Upper lobe of right lung (tissue), 1 donor: ENCODE measurements around the gene TMEM127. TPM values are rescaled to one million over a fixed set of nuclear protein-coding genes. Genes with fewer than 3 reads are reported as not detected.

Experiments
- ATAC-seq: fragments of 200-7000 bp; cut with Tn5 transposase; one replicate; pipeline ENCODE4 v1.9.1; 2020; ENCODE audit warnings: mild to moderate bottlenecking, moderate library complexity
- DNase-seq: peaks from one replicate; pipeline ENCODE4 v3.0.0-alpha.2; 2020
- H3K27ac ChIP-seq: fragments of 200-600 bp; one replicate; pipeline ENCODE4 v1.8.0; 2022
- H3K27me3 ChIP-seq: fragments of 200-600 bp; one replicate; pipeline ENCODE4 v1.8.0; 2022; ENCODE audit warnings: mild to moderate bottlenecking
- H3K36me3 ChIP-seq: fragments of 200-600 bp; one replicate; pipeline ENCODE4 v1.8.0; 2022
- H3K4me1 ChIP-seq: fragments of 200-600 bp; one replicate; pipeline ENCODE4 v1.8.0; 2022
- H3K4me3 ChIP-seq: fragments of 200-600 bp; one replicate; pipeline ENCODE4 v1.8.0; 2022; ENCODE audit warnings: mild to moderate bottlenecking
- H3K9me3 ChIP-seq: fragments of 200-600 bp; one replicate; pipeline ENCODE4 v1.8.0; 2022
- intact Hi-C: fragments of 100-400 bp; cut with DNase I; formaldehyde crosslinking; loops from one replicate; pipeline ENCODE4 v1.11.0; 2022
- total RNA-seq: library from RNA; stranded (reverse); fragmentation: NEBNext Ultra II Directional; extraction: Animal tissue kit (Norgen Biotek cat#: 25700); gene quantifications from one replicate; pipeline ENCODE4 v1.2.1, GENCODE V29; 2021
- TF ChIP-seq, protein P1 (sequence below): fragments of 200-600 bp; IDR thresholded peaks from one replicate; pipeline ENCODE4 v1.8.0; 2022; ENCODE audit warnings: antibody characterized with exemption
- donor health status: DM: no; HTN: yes; CAD: no; lungs with severe emphysema.

Gene TMEM127
- total RNA-seq, 1 donor from 2014 or later, result 67.3 TPM

DNA sequence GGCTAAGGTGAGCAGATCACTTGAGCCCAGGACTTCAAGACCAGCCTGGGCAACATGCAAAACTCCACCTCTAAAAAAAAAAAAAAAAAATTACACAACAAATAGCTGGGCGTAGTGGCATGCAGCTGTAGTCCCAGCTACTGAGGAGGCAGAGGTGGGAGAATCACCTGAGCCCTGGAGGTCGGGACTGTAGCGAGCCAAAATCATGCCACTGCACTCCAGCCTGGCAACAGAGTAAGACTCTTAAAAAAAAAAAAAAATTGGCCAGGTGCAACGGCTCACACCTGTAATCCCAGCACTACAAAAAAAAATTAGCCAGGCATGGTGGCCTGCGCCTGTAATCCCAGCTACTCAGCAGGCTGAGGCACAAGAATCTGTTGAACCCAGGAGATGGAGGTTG is 64.5 kb downstream of the TMEM127 start:
- intact Hi-C loops, result no loop called here
- Histone ChIP-seq H3K4me3 (no peak overlapping the region), H3K4me1 (peaks cover 81% of the 10 kb centered on the region), H3K9me3 (no peaks in the 10 kb centered on the region), H3K27me3 (no peaks in the 10 kb centered on the region), H3K27ac (peak overlapping the region; percentile 7), H3K36me3 (no peaks in the 10 kb centered on the region)
- no peak for DNase-seq
- ATAC-seq, result peak; percentile 35
- TF ChIP-seq, protein P1, sequence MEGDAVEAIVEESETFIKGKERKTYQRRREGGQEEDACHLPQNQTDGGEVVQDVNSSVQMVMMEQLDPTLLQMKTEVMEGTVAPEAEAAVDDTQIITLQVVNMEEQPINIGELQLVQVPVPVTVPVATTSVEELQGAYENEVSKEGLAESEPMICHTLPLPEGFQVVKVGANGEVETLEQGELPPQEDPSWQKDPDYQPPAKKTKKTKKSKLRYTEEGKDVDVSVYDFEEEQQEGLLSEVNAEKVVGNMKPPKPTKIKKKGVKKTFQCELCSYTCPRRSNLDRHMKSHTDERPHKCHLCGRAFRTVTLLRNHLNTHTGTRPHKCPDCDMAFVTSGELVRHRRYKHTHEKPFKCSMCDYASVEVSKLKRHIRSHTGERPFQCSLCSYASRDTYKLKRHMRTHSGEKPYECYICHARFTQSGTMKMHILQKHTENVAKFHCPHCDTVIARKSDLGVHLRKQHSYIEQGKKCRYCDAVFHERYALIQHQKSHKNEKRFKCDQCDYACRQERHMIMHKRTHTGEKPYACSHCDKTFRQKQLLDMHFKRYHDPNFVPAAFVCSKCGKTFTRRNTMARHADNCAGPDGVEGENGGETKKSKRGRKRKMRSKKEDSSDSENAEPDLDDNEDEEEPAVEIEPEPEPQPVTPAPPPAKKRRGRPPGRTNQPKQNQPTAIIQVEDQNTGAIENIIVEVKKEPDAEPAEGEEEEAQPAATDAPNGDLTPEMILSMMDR, result no peak

GRCh38 chr2:96198921-96199320 is 66.9 kb downstream of the TMEM127 start:
- TF ChIP-seq, protein P1, result no peak
- Histone ChIP-seq H3K9me3 (no peaks in the 10 kb centered on the region), H3K27ac (no peak overlapping the region), H3K27me3 (no peaks in the 10 kb centered on the region), H3K4me3 (no peak overlapping the region), H3K36me3 (peaks cover 15% of the 10 kb centered on the region), H3K4me1 (peaks cover 65% of the 10 kb centered on the region)
- intact Hi-C loops, result no loop called here
- ATAC-seq, result no peak
- DNase-seq, result no peak

Other genes with a start within 250 kb of the TMEM127 start
- gene GPAT2, start 231.1 kb downstream of the TMEM127 start, total RNA-seq, result 3.2 TPM
- 0.14 TPM for gene ADRA2B, start 149.4 kb downstream of the TMEM127 start, total RNA-seq
- not detected for gene ASTL, start 127.5 kb downstream of the TMEM127 start, total RNA-seq
- gene DUSP2, start 120.6 kb downstream of the TMEM127 start, total RNA-seq, result 4.4 TPM
- gene STARD7, start 57.2 kb downstream of the TMEM127 start, total RNA-seq, result 156 TPM
- gene CIAO1, start 228 bp upstream of the TMEM127 start, total RNA-seq, result 61.7 TPM
- 91.2 TPM for gene SNRNP200, start 39.5 kb upstream of the TMEM127 start, total RNA-seq
- 1.3 TPM for gene ITPRIPL1, start 59.3 kb upstream of the TMEM127 start, total RNA-seq
- 1.6 TPM for gene NCAPH, start 69.8 kb upstream of the TMEM127 start, total RNA-seq
- gene NEURL3, start 239.4 kb upstream of the TMEM127 start, total RNA-seq, result 0.29 TPM